SH-SY5Y (cell line): ENCODE results near the gene OR2G2.

Source experiments
- GATA2 ChIP-seq: IDR thresholded peaks from 2 replicates; pipeline ENCODE4 v1.6.1; 2011; ENCODE audit warnings: mild to moderate bottlenecking, low read depth, low read length
- GATA3 ChIP-seq: IDR thresholded peaks from 2 replicates; pipeline ENCODE4 v1.6.1; 2011; ENCODE audit warnings: low read depth, mild to moderate bottlenecking, low read length, moderate library complexity

GRCh38 chr1:247588060-247588459 is at the start of gene OR2G2:
- TF ChIP-seq GATA3 = no peak
- no peak for TF ChIP-seq GATA2
